Choroid plexus epithelial cell (primary cell): ENCODE results near the gene PAXX.

Experiments
- DNase-seq: peaks from one replicate; pipeline ENCODE4 v3.0.0-alpha.2; 2010; ENCODE audit warnings: low read depth
- H3K4me3 ChIP-seq: 2 replicates; pipeline ENCODE4 v1.5.1; 2011; ENCODE audit warnings: low read depth, mild to moderate bottlenecking, control low read depth, low read length, moderate library complexity
- CTCF ChIP-seq: conservative IDR thresholded peaks from 2 replicates; pipeline ENCODE4 v1.5.1; 2011; ENCODE audit warnings: low read depth, mild to moderate bottlenecking, control low read depth, inconsistent platforms, low read length, moderate library complexity

Gene PAXX

DNA sequence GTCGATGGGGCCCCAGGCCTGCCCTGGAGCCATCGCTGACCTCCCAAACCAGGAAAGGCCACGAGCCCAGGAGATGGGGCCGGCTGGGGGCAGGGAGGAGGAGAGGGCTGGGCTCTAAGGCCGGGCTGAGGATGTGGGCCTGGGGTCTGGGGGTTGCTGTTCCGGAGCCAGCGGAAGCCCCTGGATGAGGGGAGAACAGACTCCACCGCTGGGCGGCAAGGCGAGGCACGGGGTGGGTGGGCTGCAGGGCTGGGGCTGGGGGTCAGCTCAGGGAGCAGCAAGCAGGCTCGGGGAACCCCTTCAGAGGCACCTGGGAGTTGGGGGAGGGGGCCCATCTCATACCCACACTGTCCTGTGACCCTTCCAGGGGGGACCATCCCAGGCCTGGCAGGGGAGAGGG, 28.5 kb upstream of the PAXX start:
- TF ChIP-seq CTCF: no peak
- DNase-seq: no peak
- no peak overlapping the region for H3K4me3 ChIP-seq

- no peak overlapping the region for H3K4me3 ChIP-seq
- no peak for DNase-seq
- TF ChIP-seq CTCF: no peak
Measured at GRCh38 chr9:136964171-136964689, 28.0 kb upstream of the PAXX start.

DNA sequence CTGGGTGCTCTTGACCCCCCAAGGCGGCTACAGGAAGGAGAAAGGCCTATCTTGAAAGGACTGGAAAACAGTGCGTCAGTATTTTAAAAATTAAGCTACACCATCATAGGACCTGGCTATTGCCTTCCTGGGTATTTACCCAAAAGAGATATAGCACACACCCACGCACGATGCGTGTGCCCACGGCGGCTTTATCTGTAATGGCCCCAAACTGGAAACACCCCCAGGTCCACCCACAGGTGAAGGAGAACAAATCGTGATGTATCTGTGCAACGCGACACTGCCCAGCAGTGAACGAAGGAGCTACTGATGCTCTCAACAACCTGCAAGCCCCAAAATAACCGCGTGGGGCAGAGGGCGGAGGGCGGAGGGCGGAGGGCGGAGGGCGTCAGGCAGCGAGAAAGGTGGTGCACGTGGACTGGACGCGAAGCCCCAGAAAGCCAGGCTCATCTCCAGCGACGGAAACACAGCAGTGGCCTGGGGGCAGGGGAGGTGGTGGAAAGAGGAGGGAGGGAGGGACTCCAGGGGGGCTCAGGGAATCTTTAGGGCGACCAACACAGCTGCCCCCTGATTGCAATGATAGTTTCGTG, 27.3 kb upstream of the PAXX start:
- DNase-seq: no peak
- H3K4me3 ChIP-seq: no peak overlapping the region
- no peak for TF ChIP-seq CTCF

DNA sequence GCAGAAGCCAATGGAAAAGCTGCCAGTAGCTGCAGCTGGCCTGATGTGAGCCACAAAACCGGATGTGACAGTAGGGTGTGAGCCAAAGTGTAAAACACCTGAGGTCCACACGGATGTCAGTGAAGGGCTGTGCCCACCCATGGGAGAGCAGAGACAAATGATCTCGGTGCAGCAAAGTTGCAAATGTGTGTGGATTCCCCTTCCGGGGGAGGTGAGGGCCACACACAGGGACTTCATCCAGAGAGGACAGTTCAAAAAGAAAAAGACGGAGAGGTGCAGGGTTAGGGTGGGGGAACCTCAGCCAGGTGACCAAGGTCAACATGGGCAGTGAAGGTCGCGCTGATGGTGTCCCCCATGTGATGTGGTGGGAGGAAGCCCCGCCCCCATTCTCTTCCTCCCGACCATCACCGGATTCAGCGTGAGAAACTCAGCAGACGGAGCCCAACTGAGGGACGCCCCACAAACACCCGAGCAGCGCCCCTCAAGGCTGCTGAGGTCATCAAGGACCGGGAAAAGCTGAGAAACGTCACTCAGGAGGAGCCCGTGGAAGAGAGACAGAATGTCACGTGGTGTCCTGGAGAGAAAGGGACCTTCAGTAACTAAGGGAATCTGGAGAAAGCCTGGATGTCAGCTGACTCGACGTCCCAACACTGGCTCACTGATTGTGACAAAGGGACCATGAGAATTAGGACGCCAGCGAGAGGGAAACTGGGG, 26.3 kb upstream of the PAXX start:
- H3K4me3 ChIP-seq: no peak overlapping the region
- DNase-seq: no peak
- TF ChIP-seq CTCF: no peak

- no peak for TF ChIP-seq CTCF
- no peak overlapping the region for H3K4me3 ChIP-seq
- DNase-seq: no peak
Measured at GRCh38 chr9:136968333-136969127, 23.7 kb upstream of the PAXX start.

DNA sequence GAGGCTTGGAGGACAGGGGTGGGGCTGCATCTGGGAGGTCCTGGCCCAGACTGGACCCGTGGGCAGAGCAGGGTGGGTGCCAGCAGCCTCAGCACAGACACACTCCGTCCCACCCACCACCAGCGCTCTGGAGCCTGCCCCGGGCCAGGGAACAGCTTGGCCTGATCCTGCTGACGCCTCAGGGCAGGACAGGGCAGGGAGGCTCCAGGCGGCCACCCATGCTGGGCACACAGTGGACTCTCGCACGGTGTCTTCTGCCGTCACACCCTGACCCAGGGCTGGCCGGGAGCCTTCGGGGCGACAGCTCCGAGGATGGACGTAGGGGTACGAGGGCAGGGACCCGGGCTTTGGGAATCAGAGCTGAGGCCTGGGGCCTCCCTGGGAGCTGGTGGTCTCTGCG, 23.1 kb upstream of the PAXX start:
- DNase-seq: no peak
- no peak for TF ChIP-seq CTCF
- H3K4me3 ChIP-seq: no peak overlapping the region
